ENCODE data around the gene SERPINB5. TPM values are rescaled to one million over a fixed set of nuclear protein-coding genes. Genes with fewer than 3 reads are reported as not detected.

The SERPINB5 gene
- total RNA-seq, 2 donors from 2014 or later: not detected

DNA sequence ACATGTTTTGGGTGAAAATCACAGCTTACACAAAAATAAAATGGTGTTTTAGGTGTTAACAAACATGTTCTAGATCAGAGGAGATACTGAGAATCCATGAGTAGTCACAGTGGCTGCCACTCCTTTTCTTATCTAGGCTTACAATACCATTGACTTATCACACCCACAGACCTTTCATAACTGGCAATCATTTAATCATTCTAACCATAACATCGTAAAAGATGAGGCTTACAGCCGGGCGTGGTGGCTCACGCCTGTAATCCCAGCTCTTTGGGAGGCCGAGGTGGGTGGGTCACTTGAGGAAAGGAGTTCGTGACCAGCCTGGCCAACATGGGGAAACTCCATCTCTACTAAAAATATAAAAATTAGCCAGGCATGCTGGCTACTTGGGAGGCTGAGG is 18.8 kb upstream of the SERPINB5 start:
- TF ChIP-seq, protein P1, sequence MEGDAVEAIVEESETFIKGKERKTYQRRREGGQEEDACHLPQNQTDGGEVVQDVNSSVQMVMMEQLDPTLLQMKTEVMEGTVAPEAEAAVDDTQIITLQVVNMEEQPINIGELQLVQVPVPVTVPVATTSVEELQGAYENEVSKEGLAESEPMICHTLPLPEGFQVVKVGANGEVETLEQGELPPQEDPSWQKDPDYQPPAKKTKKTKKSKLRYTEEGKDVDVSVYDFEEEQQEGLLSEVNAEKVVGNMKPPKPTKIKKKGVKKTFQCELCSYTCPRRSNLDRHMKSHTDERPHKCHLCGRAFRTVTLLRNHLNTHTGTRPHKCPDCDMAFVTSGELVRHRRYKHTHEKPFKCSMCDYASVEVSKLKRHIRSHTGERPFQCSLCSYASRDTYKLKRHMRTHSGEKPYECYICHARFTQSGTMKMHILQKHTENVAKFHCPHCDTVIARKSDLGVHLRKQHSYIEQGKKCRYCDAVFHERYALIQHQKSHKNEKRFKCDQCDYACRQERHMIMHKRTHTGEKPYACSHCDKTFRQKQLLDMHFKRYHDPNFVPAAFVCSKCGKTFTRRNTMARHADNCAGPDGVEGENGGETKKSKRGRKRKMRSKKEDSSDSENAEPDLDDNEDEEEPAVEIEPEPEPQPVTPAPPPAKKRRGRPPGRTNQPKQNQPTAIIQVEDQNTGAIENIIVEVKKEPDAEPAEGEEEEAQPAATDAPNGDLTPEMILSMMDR (IDR thresholded peaks at IDR 0.05): no peak
- no peak for DNase-seq (ENCODE audit: low spot score)

DNA sequence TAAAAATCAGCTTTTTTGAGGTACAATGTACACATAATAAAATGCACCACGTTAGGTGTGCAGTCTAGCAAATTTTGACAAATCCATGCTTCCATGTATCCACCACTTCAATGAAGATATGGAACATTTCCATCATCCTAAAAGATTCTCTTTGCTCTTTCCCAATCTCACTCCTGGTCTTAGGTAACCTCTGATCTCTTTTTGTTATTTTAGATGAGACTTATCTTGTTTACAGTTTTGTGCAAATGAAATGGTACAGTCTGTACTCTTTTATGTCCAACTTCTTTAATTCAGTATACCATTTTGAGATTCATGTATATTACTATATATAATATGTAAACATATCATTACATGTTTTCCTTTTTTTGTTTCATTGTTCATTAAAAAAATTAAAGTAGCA is 16.3 kb upstream of the SERPINB5 start:
- H3K4me1 ChIP-seq: no peaks in the 10 kb centered on the region
- H3K27me3 ChIP-seq: no peaks in the 10 kb centered on the region
- TF ChIP-seq, protein P1 (IDR thresholded peaks at IDR 0.05): no peak
- no peak overlapping the region for H3K27ac ChIP-seq
- no peak for DNase-seq (ENCODE audit: low spot score)
- H3K9me3 ChIP-seq: no peaks in the 10 kb centered on the region
- H3K4me3 ChIP-seq: no peak overlapping the region
- H3K36me3 ChIP-seq: no peaks in the 10 kb centered on the region

More for the DNA sequence above, 18.8 kb upstream of the SERPINB5 start:
- Histone ChIP-seq H3K27ac (no peak overlapping the region), H3K27me3 (no peaks in the 10 kb centered on the region), H3K4me3 (no peak overlapping the region), H3K9me3 (no peaks in the 10 kb centered on the region), H3K36me3 (no peaks in the 10 kb centered on the region), H3K4me1 (no peaks in the 10 kb centered on the region)

DNA sequence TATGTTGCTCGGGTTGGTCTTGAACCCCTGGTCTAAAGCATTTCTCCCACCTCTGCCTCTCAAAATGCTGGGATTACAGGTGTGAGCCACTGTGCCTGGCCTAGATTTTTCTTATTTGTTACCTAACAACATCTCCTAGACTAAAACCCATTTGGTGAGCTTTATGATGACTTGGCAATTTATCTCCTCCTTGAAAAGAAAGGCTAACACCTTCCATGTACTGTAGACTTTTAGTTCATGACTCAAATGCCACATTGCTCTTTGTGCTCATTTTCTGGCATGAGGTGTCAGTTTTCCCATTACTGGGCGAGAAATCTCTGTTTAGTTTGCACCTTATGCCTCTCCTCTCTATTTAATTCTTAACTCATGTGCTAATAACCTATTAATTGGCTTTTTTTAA is 12.3 kb upstream of the SERPINB5 start:
- H3K27ac ChIP-seq: no peak overlapping the region
- no peaks in the 10 kb centered on the region for H3K36me3 ChIP-seq
- TF ChIP-seq, protein P1 (IDR thresholded peaks at IDR 0.05): no peak
- H3K4me1 ChIP-seq: no peaks in the 10 kb centered on the region
- H3K27me3 ChIP-seq: no peaks in the 10 kb centered on the region
- H3K9me3 ChIP-seq: no peaks in the 10 kb centered on the region
- DNase-seq (ENCODE audit: low spot score): no peak
- no peak overlapping the region for H3K4me3 ChIP-seq

DNA sequence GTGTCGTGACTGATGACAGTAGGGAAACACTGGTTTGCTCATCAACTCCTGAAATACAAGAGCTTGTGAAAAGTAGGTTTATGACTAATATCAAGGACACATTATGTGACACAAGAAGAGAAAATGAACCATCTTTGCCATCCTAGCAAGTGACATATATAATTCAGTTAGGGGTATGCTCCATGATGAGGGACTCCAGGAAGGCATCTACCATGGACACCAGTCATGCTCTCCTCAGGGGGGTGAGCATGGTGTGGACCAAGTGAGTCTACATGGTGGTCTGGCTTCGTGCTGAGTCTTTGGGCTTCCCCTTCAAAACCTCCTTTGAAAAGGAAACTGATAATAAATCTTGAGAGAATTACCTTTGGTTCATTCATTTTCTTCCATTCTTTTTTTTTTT is 11.7 kb upstream of the SERPINB5 start:
- no peaks in the 10 kb centered on the region for H3K36me3 ChIP-seq
- H3K9me3 ChIP-seq: no peaks in the 10 kb centered on the region
- H3K27me3 ChIP-seq: no peaks in the 10 kb centered on the region
- no peak for DNase-seq (ENCODE audit: low spot score)
- H3K4me3 ChIP-seq: no peak overlapping the region
- H3K4me1 ChIP-seq: no peaks in the 10 kb centered on the region
- H3K27ac ChIP-seq: no peak overlapping the region
- TF ChIP-seq, protein P1 (IDR thresholded peaks at IDR 0.05): no peak

DNA sequence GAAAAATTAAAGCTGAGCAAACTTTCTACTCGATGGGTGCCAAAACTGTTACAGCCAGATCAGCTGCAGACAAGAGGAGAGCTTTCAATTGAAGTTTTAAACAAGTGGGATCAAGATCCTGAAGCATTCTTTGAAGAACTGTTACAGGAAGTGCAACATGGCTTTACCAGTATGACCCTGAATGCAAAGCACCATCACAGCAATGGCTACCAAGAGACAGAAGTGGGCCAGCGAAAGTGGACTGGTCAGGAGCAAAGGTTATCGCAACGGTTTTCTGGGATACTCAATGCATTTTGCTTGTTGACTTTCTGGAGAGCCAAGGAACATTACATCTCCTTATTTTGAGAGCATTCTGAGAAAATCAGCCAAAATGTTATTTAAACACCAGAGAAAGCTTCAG is 9.1 kb upstream of the SERPINB5 start:
- H3K9me3 ChIP-seq: no peaks in the 10 kb centered on the region
- H3K27ac ChIP-seq: no peak overlapping the region
- DNase-seq (ENCODE audit: low spot score): no peak
- H3K36me3 ChIP-seq: no peaks in the 10 kb centered on the region
- H3K27me3 ChIP-seq: no peaks in the 10 kb centered on the region
- TF ChIP-seq, protein P1 (IDR thresholded peaks at IDR 0.05): no peak
- no peaks in the 10 kb centered on the region for H3K4me1 ChIP-seq
- H3K4me3 ChIP-seq: no peak overlapping the region

DNA sequence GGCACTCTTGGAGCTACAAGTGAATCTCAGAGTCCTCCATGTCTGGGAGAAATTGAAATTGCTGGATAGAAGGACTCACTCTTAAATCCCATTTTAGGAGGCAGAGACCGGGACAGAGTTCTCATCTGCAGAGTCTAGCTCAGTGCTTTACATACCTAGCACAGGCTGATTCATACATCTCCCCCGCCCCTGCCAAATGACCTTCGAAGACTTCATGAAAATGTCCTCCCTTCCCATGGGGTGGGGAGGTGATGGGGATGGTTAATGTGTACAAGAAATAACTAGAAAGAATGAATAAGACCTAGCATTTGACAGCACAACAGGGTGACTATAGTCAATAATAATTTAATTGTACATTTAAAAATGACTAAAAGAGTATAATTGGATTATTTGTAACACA is 8.2 kb upstream of the SERPINB5 start:
- no peak overlapping the region for H3K27ac ChIP-seq
- TF ChIP-seq, protein P1 (IDR thresholded peaks at IDR 0.05): no peak
- no peak overlapping the region for H3K4me3 ChIP-seq
- H3K4me1 ChIP-seq: no peaks in the 10 kb centered on the region
- DNase-seq (ENCODE audit: low spot score): no peak
- H3K9me3 ChIP-seq: no peaks in the 10 kb centered on the region
- no peaks in the 10 kb centered on the region for H3K27me3 ChIP-seq
- no peaks in the 10 kb centered on the region for H3K36me3 ChIP-seq

All from right atrium auricular region (tissue), 2 donors.